ENCODE data around the gene MRPS16. TPM values are rescaled to one million over a fixed set of nuclear protein-coding genes. Genes with fewer than 3 reads are reported as not detected.

MRPS16 gene
- total and polyA plus RNA-seq, 4 donors: 39.5 to 45.7 (median 43.3) TPM

- Histone ChIP-seq H3K4me1 (ENCODE audit: control insufficient read depth in 1 of 2, insufficient read depth in 2 of 2, low read length in 2 of 2) (no peaks in the 10 kb centered on the region), H3K27me3 (ENCODE audit: control insufficient read depth in 1 of 2, insufficient read depth in 2 of 2, low read length in 1 of 2) (no peaks in the 10 kb centered on the region), H3K27ac (ENCODE audit: low read depth in 1 of 2, low read length in 2 of 2) (no peak overlapping the region), H3K9me3 (ENCODE audit: control insufficient read depth, low read length) (no peaks in the 10 kb centered on the region), H3K36me3 (ENCODE audit: control insufficient read depth in 1 of 2, insufficient read depth in 2 of 2, low read length in 1 of 2) (no peaks in the 10 kb centered on the region), H3K4me3 (ENCODE audit: low read length in 2 of 2) (no peak overlapping the region)
- DNase-seq (no peak), ATAC-seq (ENCODE audit: low FRiP score) (no peak)
- WGBS, 2 donors: 78 to 86% methylated on average over 6 of the region's 6 CpGs
- intact Hi-C loops (cut with DNase I): no loop called here
These were observed 22.9 kb downstream of the MRPS16 start for GRCh38 chr10:73229567-73229966.

- intact Hi-C loops (cut with DNase I): no loop called here
- H3K4me1 ChIP-seq (ENCODE audit: control insufficient read depth in 1 of 2, insufficient read depth in 2 of 2, low read length in 2 of 2): no peaks in the 10 kb centered on the region
- no peak overlapping the region for H3K27ac ChIP-seq (ENCODE audit: low read depth in 1 of 2, low read length in 2 of 2)
- no peaks in the 10 kb centered on the region for H3K9me3 ChIP-seq (ENCODE audit: control insufficient read depth, low read length)
- DNase-seq: no peak
- H3K4me3 ChIP-seq (ENCODE audit: low read length in 2 of 2): no peak overlapping the region
- no peaks in the 10 kb centered on the region for H3K36me3 ChIP-seq (ENCODE audit: control insufficient read depth in 1 of 2, insufficient read depth in 2 of 2, low read length in 1 of 2)
- no peaks in the 10 kb centered on the region for H3K27me3 ChIP-seq (ENCODE audit: control insufficient read depth in 1 of 2, insufficient read depth in 2 of 2, low read length in 1 of 2)
- 93 to 96% methylated on average over 3 of the region's 3 CpGs for WGBS, 2 donors
- ATAC-seq (ENCODE audit: low FRiP score): no peak
These were observed 24.2 kb downstream of the MRPS16 start for GRCh38 chr10:73228247-73228646.

GRCh38 chr10:73226663-73227062 is 25.8 kb downstream of the MRPS16 start:
- Histone ChIP-seq H3K27me3 (ENCODE audit: control insufficient read depth in 1 of 2, insufficient read depth in 2 of 2, low read length in 1 of 2) (no peaks in the 10 kb centered on the region), H3K4me3 (ENCODE audit: low read length in 2 of 2) (no peak overlapping the region), H3K27ac (ENCODE audit: low read depth in 1 of 2, low read length in 2 of 2) (no peak overlapping the region), H3K4me1 (ENCODE audit: control insufficient read depth in 1 of 2, insufficient read depth in 2 of 2, low read length in 2 of 2) (no peaks in the 10 kb centered on the region), H3K36me3 (ENCODE audit: control insufficient read depth in 1 of 2, insufficient read depth in 2 of 2, low read length in 1 of 2) (no peaks in the 10 kb centered on the region), H3K9me3 (ENCODE audit: control insufficient read depth, low read length) (no peaks in the 10 kb centered on the region)
- ATAC-seq (ENCODE audit: low FRiP score): no peak
- DNase-seq: no peak
- intact Hi-C loops (cut with DNase I): no loop called here

- no peak for ATAC-seq (ENCODE audit: low FRiP score)
- Histone ChIP-seq H3K27ac (ENCODE audit: low read depth in 1 of 2, low read length in 2 of 2) (no peak overlapping the region), H3K36me3 (ENCODE audit: control insufficient read depth in 1 of 2, insufficient read depth in 2 of 2, low read length in 1 of 2) (no peaks in the 10 kb centered on the region), H3K27me3 (ENCODE audit: control insufficient read depth in 1 of 2, insufficient read depth in 2 of 2, low read length in 1 of 2) (no peaks in the 10 kb centered on the region), H3K4me3 (ENCODE audit: low read length in 2 of 2) (no peak overlapping the region), H3K4me1 (ENCODE audit: control insufficient read depth in 1 of 2, insufficient read depth in 2 of 2, low read length in 2 of 2) (no peaks in the 10 kb centered on the region), H3K9me3 (ENCODE audit: control insufficient read depth, low read length) (no peaks in the 10 kb centered on the region)
- no peak for DNase-seq
- intact Hi-C loops (cut with DNase I): no loop called here
These were observed 26.9 kb downstream of the MRPS16 start for GRCh38 chr10:73225518-73225917.

GRCh38 chr10:73220989-73221388 is 31.5 kb downstream of the MRPS16 start:
- Histone ChIP-seq H3K27ac (ENCODE audit: low read depth in 1 of 2, low read length in 2 of 2) (no peak overlapping the region), H3K27me3 (ENCODE audit: control insufficient read depth in 1 of 2, insufficient read depth in 2 of 2, low read length in 1 of 2) (no peaks in the 10 kb centered on the region), H3K4me1 (ENCODE audit: control insufficient read depth in 1 of 2, insufficient read depth in 2 of 2, low read length in 2 of 2) (no peaks in the 10 kb centered on the region), H3K9me3 (ENCODE audit: control insufficient read depth, low read length) (no peaks in the 10 kb centered on the region), H3K36me3 (ENCODE audit: control insufficient read depth in 1 of 2, insufficient read depth in 2 of 2, low read length in 1 of 2) (peaks cover 4 to 5% of the 10 kb centered on the region in 2 donors), H3K4me3 (ENCODE audit: low read length in 2 of 2) (no peak overlapping the region)
- ATAC-seq (ENCODE audit: low FRiP score): no peak
- DNase-seq: no peak
- 78 to 83% methylated on average over 1 of the region's 1 CpG for WGBS, 2 donors
- intact Hi-C loops (cut with DNase I): no loop called here

GRCh38 chr10:73219384-73219783 is 33.1 kb downstream of the MRPS16 start:
- Histone ChIP-seq H3K27me3 (ENCODE audit: control insufficient read depth in 1 of 2, insufficient read depth in 2 of 2, low read length in 1 of 2) (no peaks in the 10 kb centered on the region), H3K4me3 (ENCODE audit: low read length in 2 of 2) (no peak overlapping the region), H3K4me1 (ENCODE audit: control insufficient read depth in 1 of 2, insufficient read depth in 2 of 2, low read length in 2 of 2) (no peaks in the 10 kb centered on the region), H3K36me3 (ENCODE audit: control insufficient read depth in 1 of 2, insufficient read depth in 2 of 2, low read length in 1 of 2) (peaks cover 4 to 5% of the 10 kb centered on the region in 2 donors), H3K27ac (ENCODE audit: low read depth in 1 of 2, low read length in 2 of 2) (no peak overlapping the region), H3K9me3 (ENCODE audit: control insufficient read depth, low read length) (no peaks in the 10 kb centered on the region)
- DNase-seq: no peak
- intact Hi-C loops (cut with DNase I): no loop called here
- ATAC-seq (ENCODE audit: low FRiP score): no peak

GRCh38 chr10:73218431-73219191 is 33.8 kb downstream of the MRPS16 start:
- ATAC-seq (ENCODE audit: low FRiP score) (no peak), DNase-seq (no peak)
- H3K4me1 ChIP-seq (ENCODE audit: control insufficient read depth in 1 of 2, insufficient read depth in 2 of 2, low read length in 2 of 2): no peaks in the 10 kb centered on the region
- no peak overlapping the region for H3K27ac ChIP-seq (ENCODE audit: low read depth in 1 of 2, low read length in 2 of 2)
- no peaks in the 10 kb centered on the region for H3K27me3 ChIP-seq (ENCODE audit: control insufficient read depth in 1 of 2, insufficient read depth in 2 of 2, low read length in 1 of 2)
- intact Hi-C loops (cut with DNase I): no loop called here
- no peaks in the 10 kb centered on the region for H3K9me3 ChIP-seq (ENCODE audit: control insufficient read depth, low read length)
- WGBS, 2 donors: 88 to 92% methylated on average over 2 of the region's 2 CpGs
- no peak overlapping the region for H3K4me3 ChIP-seq (ENCODE audit: low read length in 2 of 2)
- peaks cover 4 to 5% of the 10 kb centered on the region in 2 donors for H3K36me3 ChIP-seq (ENCODE audit: control insufficient read depth in 1 of 2, insufficient read depth in 2 of 2, low read length in 1 of 2)

GRCh38 chr10:73217628-73218027 is 34.8 kb downstream of the MRPS16 start:
- DNase-seq: no peak
- H3K4me1 ChIP-seq (ENCODE audit: control insufficient read depth in 1 of 2, insufficient read depth in 2 of 2, low read length in 2 of 2): no peaks in the 10 kb centered on the region
- H3K9me3 ChIP-seq (ENCODE audit: control insufficient read depth, low read length): no peaks in the 10 kb centered on the region
- H3K27me3 ChIP-seq (ENCODE audit: control insufficient read depth in 1 of 2, insufficient read depth in 2 of 2, low read length in 1 of 2): no peaks in the 10 kb centered on the region
- H3K36me3 ChIP-seq (ENCODE audit: control insufficient read depth in 1 of 2, insufficient read depth in 2 of 2, low read length in 1 of 2): peaks cover 4 to 5% of the 10 kb centered on the region in 2 donors
- H3K27ac ChIP-seq (ENCODE audit: low read depth in 1 of 2, low read length in 2 of 2): no peak overlapping the region
- no peak overlapping the region for H3K4me3 ChIP-seq (ENCODE audit: low read length in 2 of 2)
- ATAC-seq (ENCODE audit: low FRiP score): no peak
- WGBS, 2 donors: 92 to 95% methylated on average over 2 of the region's 2 CpGs
- intact Hi-C loops (cut with DNase I): no loop called here

GRCh38 chr10:73215749-73216148 is 36.7 kb downstream of the MRPS16 start:
- ATAC-seq (ENCODE audit: low FRiP score): no peak

More at GRCh38 chr10:73215749-73216148, 36.7 kb downstream of the MRPS16 start:
- Histone ChIP-seq H3K4me3 (ENCODE audit: low read length in 2 of 2) (no peak overlapping the region), H3K27me3 (ENCODE audit: control insufficient read depth in 1 of 2, insufficient read depth in 2 of 2, low read length in 1 of 2) (no peaks in the 10 kb centered on the region), H3K4me1 (ENCODE audit: control insufficient read depth in 1 of 2, insufficient read depth in 2 of 2, low read length in 2 of 2) (no peaks in the 10 kb centered on the region), H3K27ac (ENCODE audit: low read depth in 1 of 2, low read length in 2 of 2) (no peak overlapping the region), H3K9me3 (ENCODE audit: control insufficient read depth, low read length) (no peaks in the 10 kb centered on the region), H3K36me3 (ENCODE audit: control insufficient read depth in 1 of 2, insufficient read depth in 2 of 2, low read length in 1 of 2) (peaks cover 4 to 5% of the 10 kb centered on the region in 2 donors)
- no peak for DNase-seq
- 95% methylated on average over 1 of the region's 1 CpG for WGBS, 2 donors
- intact Hi-C loops (cut with DNase I): no loop called here

All from aorta (tissue), 5 donors.